CD4-positive, CD25-positive, alpha-beta regulatory T cell (primary cell): ENCODE measurements around the gene C11orf16. TPM values are rescaled to one million over a fixed set of nuclear protein-coding genes. Genes with fewer than 3 reads are reported as not detected.
A peak's percentile ranks its signal among the peaks of the same experiment; 100 is the strongest.
"Not testable (repeated sequence)": the region's sequence is repeated elsewhere in the genome, so short reads cannot be mapped to it uniquely, and the experiment has no call there.

Experiments used
- ATAC-seq, 2 donors: fragments of 150-1000 bp; cut with Tn5 transposase; one replicate each; pipeline ENCODE4 v1.10.0; 2021; ENCODE audit warnings: low read depth in 2 of 2, moderate number of reproducible peaks in 2 of 2, moderate library complexity in 1 of 2
- DNase-seq, 3 donors: peaks; one replicate each; pipeline versions ENCODE4 v3.0.0 to v3.0.0-alpha.2; 2012 to 2022; ENCODE audit warnings: mixed read lengths in 1 of 3
- H3K27ac ChIP-seq: one replicate; pipeline ENCODE4 v1.7.0; 2013; ENCODE audit warnings: mild to moderate bottlenecking, low read length; ENCODE audit not compliant: insufficient read depth, poor library complexity, severe bottlenecking
- H3K27me3 ChIP-seq: one replicate; pipeline ENCODE4 v1.7.0; 2013; ENCODE audit warnings: low read length; ENCODE audit not compliant: control insufficient read depth, insufficient read depth
- H3K36me3 ChIP-seq: one replicate; pipeline ENCODE4 v1.7.0; 2013; ENCODE audit warnings: mild to moderate bottlenecking, low read length, moderate library complexity; ENCODE audit not compliant: control insufficient read depth, insufficient read depth
- H3K4me1 ChIP-seq: 2 replicates; pipeline ENCODE4 v1.7.0; 2013; ENCODE audit warnings: mild to moderate bottlenecking, low read length; ENCODE audit not compliant: insufficient read depth, control insufficient read depth, poor library complexity, severe bottlenecking
- H3K4me3 ChIP-seq: one replicate; pipeline ENCODE4 v1.7.0; 2013; ENCODE audit warnings: low read depth, mild to moderate bottlenecking, low read length, moderate library complexity
- H3K9me3 ChIP-seq, 2 experiments: 1 replicate in 1 of 2; 2 replicates in 1 of 2; pipeline ENCODE4 v1.7.0; 2013; ENCODE audit warnings: low read length in 2 of 2, mild to moderate bottlenecking in 1 of 2, moderate library complexity in 1 of 2; ENCODE audit not compliant: control insufficient read depth in 2 of 2
- H3K27ac Mint-ChIP-seq, 3 donors: one replicate each; pipeline ENCODE4 v1.8.0; 2020 to 2022; ENCODE audit warnings: mild to moderate bottlenecking in 3 of 3, mixed read lengths in 3 of 3, moderate library complexity in 2 of 3
- H3K27me3 Mint-ChIP-seq: one replicate; pipeline ENCODE4 v1.8.0; 2022; ENCODE audit warnings: mild to moderate bottlenecking, mixed read lengths
- H3K36me3 Mint-ChIP-seq: one replicate; pipeline ENCODE4 v1.8.0; 2020; ENCODE audit warnings: mixed read lengths
- H3K4me1 Mint-ChIP-seq, 4 donors: one replicate each; pipeline ENCODE4 v1.8.0; 2020 to 2022; ENCODE audit warnings: mixed read lengths in 4 of 4, mild to moderate bottlenecking in 1 of 4
- H3K4me3 Mint-ChIP-seq, 4 donors: one replicate each; pipeline ENCODE4 v1.8.0; 2020 to 2022; ENCODE audit warnings: mild to moderate bottlenecking in 4 of 4, mixed read lengths in 4 of 4, moderate library complexity in 3 of 4
- H3K9me3 Mint-ChIP-seq, 7 donors: one replicate each; pipeline ENCODE4 v1.8.0; 2020 to 2022; ENCODE audit warnings: mixed read lengths in 7 of 7, mild to moderate bottlenecking in 3 of 7, moderate library complexity in 2 of 7
- polyA plus RNA-seq, 4 donors: library from polyadenylated mRNA; unstranded; fragments of 300-500 nt; fragmentation: Illumina TruSeq; gene quantifications; one replicate each; pipeline ENCODE4 v1.2.3, GENCODE V29; 2021
- total RNA-seq: library from RNA; stranded (reverse); gene quantifications from one replicate; pipeline ENCODE4 v1.2.3, GENCODE V29; 2022

Gene C11orf16
- total and polyA plus RNA-seq, 5 donors from 2014 or later, result 0.09 TPM; not detected in 4

DNA sequence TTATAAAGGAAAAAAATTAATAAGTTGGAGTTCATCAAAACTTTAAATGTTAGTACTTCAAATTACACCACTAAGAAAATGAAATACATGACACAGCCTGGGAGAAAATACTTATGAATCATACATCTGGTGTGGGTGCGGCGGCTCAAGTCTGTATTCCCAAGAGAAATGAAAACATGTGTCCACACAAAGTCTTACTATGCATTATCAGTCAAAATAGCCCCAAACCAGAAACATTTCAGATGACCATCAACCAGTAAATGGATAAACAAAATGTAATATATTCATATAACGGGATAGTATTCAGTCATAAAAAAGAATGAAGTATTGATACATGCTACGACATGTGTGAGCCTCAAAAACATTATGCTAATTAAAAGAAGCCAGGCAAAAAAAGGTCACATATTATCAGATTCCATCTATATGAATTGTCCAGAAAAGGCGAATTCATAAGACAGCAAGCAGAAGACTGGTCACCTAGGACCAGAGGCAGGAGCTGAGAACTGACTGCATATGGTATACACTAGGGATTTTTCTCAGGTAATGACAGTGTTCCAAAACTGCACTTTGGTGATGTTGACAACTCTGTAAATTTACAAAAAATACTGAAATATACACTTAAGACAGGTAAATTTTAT is 27.1 kb downstream of the C11orf16 start:
- no peak for ATAC-seq
- H3K27ac ChIP-seq, result no peak overlapping the region
- H3K4me3 Mint-ChIP-seq, result peak overlapping the region in 1 of 4 donors; percentile 73
- no peaks in the 10 kb centered on the region for H3K36me3 ChIP-seq
- H3K27me3 ChIP-seq, result peaks cover 2% of the 10 kb centered on the region
- H3K9me3 ChIP-seq, result no peaks in the 10 kb centered on the region
- no peak overlapping the region for H3K27ac Mint-ChIP-seq
- peaks cover 4% of the 10 kb centered on the region for H3K36me3 Mint-ChIP-seq
- peaks cover 0 to 12% (median 3%) of the 10 kb centered on the region in 7 donors for H3K9me3 Mint-ChIP-seq
- peaks cover 5% of the 10 kb centered on the region for H3K27me3 Mint-ChIP-seq
- no peak overlapping the region for H3K4me3 ChIP-seq
- H3K4me1 Mint-ChIP-seq, result peaks cover 4 to 29% (median 14%) of the 10 kb centered on the region in 4 donors
- no peak for DNase-seq
- peaks cover 8% of the 10 kb centered on the region for H3K4me1 ChIP-seq

GRCh38 chr11:8899119-8899753 is 33.5 kb downstream of the C11orf16 start:
- H3K27me3 ChIP-seq, result peaks cover 2% of the 10 kb centered on the region
- Mint-ChIP-seq H3K4me3 (no peak overlapping the region), H3K9me3 (peaks cover 5 to 30% (median 15%) of the 10 kb centered on the region in 7 donors), H3K4me1 (no peaks in the 10 kb centered on the region), H3K36me3 (peaks cover 4% of the 10 kb centered on the region), H3K27me3 (peaks cover 5% of the 10 kb centered on the region), H3K27ac (no peak overlapping the region)
- H3K36me3 ChIP-seq, result no peaks in the 10 kb centered on the region
- ATAC-seq, result no peak
- H3K27ac ChIP-seq, result no peak overlapping the region
- H3K4me3 ChIP-seq, result no peak overlapping the region
- peaks cover 12 to 15% of the 10 kb centered on the region in 2 experiments for H3K9me3 ChIP-seq
- no peak for DNase-seq
- no peaks in the 10 kb centered on the region for H3K4me1 ChIP-seq

- ATAC-seq, result not testable (repeated sequence)
These were observed 41.6 kb downstream of the C11orf16 start for GRCh38 chr11:8891185-8891584.

DNA sequence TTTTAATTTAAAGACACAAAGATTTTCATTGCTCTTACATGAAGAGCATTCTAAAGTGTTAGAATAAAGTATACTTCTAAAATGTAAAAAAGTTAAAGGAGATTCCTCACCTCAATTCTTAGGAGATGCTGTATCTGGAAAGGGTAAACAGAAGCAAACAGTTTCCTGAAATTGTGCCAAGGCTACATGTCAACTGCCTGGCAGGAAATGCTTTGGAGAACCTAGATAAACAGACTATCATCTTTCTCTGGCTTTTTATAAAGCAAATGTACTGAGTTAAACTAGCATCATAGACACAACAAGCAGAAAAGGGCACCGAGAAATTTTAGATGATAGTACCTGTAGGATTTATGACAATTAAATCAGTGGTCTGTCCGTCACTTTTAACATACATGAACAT is 46.4 kb downstream of the C11orf16 start:
- no peak overlapping the region for H3K27ac ChIP-seq
- H3K36me3 Mint-ChIP-seq, result peaks cover 8% of the 10 kb centered on the region
- no peak for DNase-seq
- no peak overlapping the region for H3K27ac Mint-ChIP-seq
- H3K4me1 ChIP-seq, result no peaks in the 10 kb centered on the region
- no peaks in the 10 kb centered on the region for H3K9me3 ChIP-seq
- H3K4me1 Mint-ChIP-seq, result no peaks in the 10 kb centered on the region
- no peak overlapping the region for H3K4me3 Mint-ChIP-seq
- H3K36me3 ChIP-seq, result no peaks in the 10 kb centered on the region
- H3K27me3 Mint-ChIP-seq, result peaks cover 39% of the 10 kb centered on the region
- peaks cover 8% of the 10 kb centered on the region for H3K27me3 ChIP-seq
- H3K9me3 Mint-ChIP-seq, result peaks cover 0 to 16% (median 3%) of the 10 kb centered on the region in 7 donors
- ATAC-seq, result no peak
- no peak overlapping the region for H3K4me3 ChIP-seq

More at GRCh38 chr11:8891185-8891584, 41.6 kb downstream of the C11orf16 start:
- H3K27ac ChIP-seq, H3K4me1 ChIP-seq, H3K4me3 ChIP-seq, H3K27me3 ChIP-seq, H3K4me3 Mint-ChIP-seq, H3K4me1 Mint-ChIP-seq, H3K9me3 ChIP-seq, H3K27ac Mint-ChIP-seq, DNase-seq, H3K36me3 ChIP-seq, H3K36me3 Mint-ChIP-seq: not testable (repeated sequence)
- H3K27me3 Mint-ChIP-seq, result peaks cover 22% of the 10 kb centered on the region
- H3K9me3 Mint-ChIP-seq, result peaks cover 0 to 28% (median 4%) of the 10 kb centered on the region in 7 donors

GRCh38 chr11:8881585-8881984 is 51.2 kb downstream of the C11orf16 start:
- not testable (repeated sequence) for H3K27ac Mint-ChIP-seq, H3K36me3 Mint-ChIP-seq, H3K9me3 ChIP-seq, ATAC-seq, H3K36me3 ChIP-seq, H3K4me3 ChIP-seq, H3K4me1 Mint-ChIP-seq, H3K4me3 Mint-ChIP-seq, H3K27ac ChIP-seq, DNase-seq, H3K9me3 Mint-ChIP-seq, H3K4me1 ChIP-seq
- peaks cover 12% of the 10 kb centered on the region for H3K27me3 ChIP-seq
- peaks cover 27% of the 10 kb centered on the region for H3K27me3 Mint-ChIP-seq

DNA sequence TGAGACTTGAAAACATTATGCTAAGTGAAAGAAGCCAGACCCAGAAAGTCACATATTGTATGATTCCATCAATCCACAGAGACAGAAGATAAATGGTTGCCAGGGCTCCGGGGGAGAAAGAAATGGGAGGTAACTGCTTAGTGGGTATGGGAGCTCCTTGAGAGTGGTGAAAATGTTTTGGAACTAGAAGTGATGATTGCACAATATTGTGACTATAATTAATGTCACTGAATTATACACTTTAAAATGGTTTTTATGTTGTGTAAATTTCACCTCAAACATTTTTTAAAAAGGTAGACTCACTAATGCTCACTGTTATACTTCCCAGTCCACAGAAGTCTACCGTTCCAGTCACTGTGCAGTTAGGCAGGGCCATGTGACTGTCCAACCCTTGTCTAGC is 54.0 kb downstream of the C11orf16 start:
- H3K36me3 ChIP-seq, result no peaks in the 10 kb centered on the region
- H3K27ac ChIP-seq, result no peak overlapping the region
- H3K36me3 Mint-ChIP-seq, result no peaks in the 10 kb centered on the region
- ATAC-seq (no peak), DNase-seq (no peak)
- peaks cover 0 to 6% (median 2%) of the 10 kb centered on the region in 4 donors for H3K4me1 Mint-ChIP-seq
- peaks cover 0 to 2% (median 0%) of the 10 kb centered on the region in 7 donors for H3K9me3 Mint-ChIP-seq
- H3K27ac Mint-ChIP-seq, result no peak overlapping the region
- H3K9me3 ChIP-seq, result no peaks in the 10 kb centered on the region
- H3K27me3 ChIP-seq, result peaks cover 11% of the 10 kb centered on the region
- H3K27me3 Mint-ChIP-seq, result peaks cover 37% of the 10 kb centered on the region
- H3K4me3 ChIP-seq, result no peak overlapping the region
- no peak overlapping the region for H3K4me3 Mint-ChIP-seq
- no peaks in the 10 kb centered on the region for H3K4me1 ChIP-seq

DNA sequence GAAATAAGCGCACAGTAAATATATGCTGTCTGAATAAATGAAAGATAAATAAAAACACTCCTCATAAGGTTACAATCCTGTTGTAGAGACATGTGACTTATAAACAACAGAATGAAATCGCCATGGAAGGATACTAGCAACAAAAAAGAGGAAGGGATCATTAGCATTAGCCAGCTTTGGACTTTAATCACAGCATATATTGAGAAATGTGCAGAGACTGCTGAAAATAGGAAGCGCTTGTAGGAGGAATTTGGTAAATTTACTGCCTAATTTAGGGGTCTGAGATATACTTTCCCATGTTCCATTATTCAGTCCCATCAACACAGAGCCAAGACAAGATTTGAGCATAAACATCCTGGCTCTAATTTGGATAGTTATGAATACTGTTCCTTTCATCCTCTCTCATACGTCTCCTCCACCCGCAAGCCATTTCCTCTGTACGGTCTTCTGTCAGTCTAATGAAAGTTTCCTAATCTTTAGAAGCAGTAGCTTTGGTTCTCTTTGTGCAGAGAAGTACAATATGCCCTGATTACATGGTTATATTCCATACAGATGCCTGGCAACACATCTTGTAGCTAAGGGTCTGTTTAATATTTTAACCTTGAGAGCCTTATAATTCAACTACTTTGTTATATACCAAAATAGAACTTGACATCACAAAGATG is 58.9 kb downstream of the C11orf16 start:
- Mint-ChIP-seq H3K27me3 (peaks cover 55% of the 10 kb centered on the region), H3K9me3 (peaks cover 0 to 1% (median 0%) of the 10 kb centered on the region in 7 donors), H3K4me1 (peaks cover 0 to 19% (median 4%) of the 10 kb centered on the region in 4 donors), H3K27ac (no peak overlapping the region), H3K36me3 (no peaks in the 10 kb centered on the region), H3K4me3 (no peak overlapping the region)
- Histone ChIP-seq H3K4me1 (peaks cover 6% of the 10 kb centered on the region), H3K9me3 (no peaks in the 10 kb centered on the region), H3K27ac (no peak overlapping the region), H3K4me3 (no peak overlapping the region), H3K27me3 (peaks cover 16% of the 10 kb centered on the region), H3K36me3 (no peaks in the 10 kb centered on the region)
- peak in 1 of 3 donors; percentile 28 for DNase-seq
- no peak for ATAC-seq
